Measurements from ENCODE around the gene ME3.

- TF ChIP-seq CTCF (IDR thresholded peaks at IDR 0.05) (no peak), ERG (CRISPR knock-in tag; IDR thresholded peaks at IDR 0.05) (no peak), SMAD3 (CRISPR knock-in tag; IDR thresholded peaks at IDR 0.05; ENCODE audit: borderline replicate concordance) (no peak), NR1H2 (CRISPR knock-in tag; IDR thresholded peaks at IDR 0.05) (no peak), NFYB (CRISPR knock-in tag; conservative IDR thresholded peaks at IDR 0.05; ENCODE audit: low read depth) (no peak)
Measured at GRCh38 chr11:86515297-86516094, 156.9 kb downstream of the ME3 start.
